Liver (tissue), 9 donors: ENCODE results near the gene SORL1. TPM values are rescaled to one million over a fixed set of nuclear protein-coding genes. Genes with fewer than 3 reads are reported as not detected.

Source experiments
- DNase-seq: peaks from one replicate; pipeline ENCODE4 v3.0.0-alpha.2; 2017; ENCODE audit warnings: low spot score
- H3K27ac ChIP-seq, 2 donors: one replicate each; pipeline ENCODE4 v1.7.0; 2013; ENCODE audit warnings: inconsistent platforms in 2 of 2, low read length in 2 of 2, control low read depth in 1 of 2, low read depth in 1 of 2, mild to moderate bottlenecking in 1 of 2
- H3K27me3 ChIP-seq, 4 donors: one replicate each; pipeline versions ENCODE4 v1.6.1 to v1.7.0; 2013; ENCODE audit warnings: low read length in 3 of 4, inconsistent platforms in 1 of 4, mild to moderate bottlenecking in 1 of 4, moderate library complexity in 1 of 4; ENCODE audit not compliant: control insufficient read depth in 4 of 4, insufficient read depth in 4 of 4
- H3K36me3 ChIP-seq, 4 donors: one replicate each; pipeline versions ENCODE4 v1.6.1 to v1.7.0; 2013; ENCODE audit warnings: low read length in 3 of 4, mild to moderate bottlenecking in 3 of 4, low read depth in 1 of 4, moderate library complexity in 1 of 4; ENCODE audit not compliant: control insufficient read depth in 4 of 4, insufficient read depth in 3 of 4
- H3K4me1 ChIP-seq, 4 donors: one replicate each; pipeline versions ENCODE4 v1.6.1 to v1.7.0; 2013; ENCODE audit warnings: low read length in 3 of 4, mild to moderate bottlenecking in 3 of 4, moderate library complexity in 1 of 4; ENCODE audit not compliant: control insufficient read depth in 4 of 4, insufficient read depth in 4 of 4
- H3K4me3 ChIP-seq, 3 donors: one replicate each; pipeline versions ENCODE4 v1.6.1 to v1.7.0; 2013; ENCODE audit warnings: low read length in 3 of 3, control low read depth in 1 of 3, low read depth in 1 of 3, mild to moderate bottlenecking in 1 of 3
- H3K9ac ChIP-seq, 2 donors: one replicate each; pipeline ENCODE4 v1.7.0; 2013; ENCODE audit warnings: low read length in 2 of 2, mild to moderate bottlenecking in 2 of 2, moderate library complexity in 2 of 2, control low read depth in 1 of 2, low read depth in 1 of 2
- H3K9me3 ChIP-seq, 4 donors: one replicate each; pipeline versions ENCODE4 v1.6.1 to v1.7.0; 2013; ENCODE audit warnings: low read length in 3 of 4; ENCODE audit not compliant: control insufficient read depth in 4 of 4
- ATF3 ChIP-seq: IDR thresholded peaks from 2 replicates; pipeline ENCODE4 v1.6.1; 2016; ENCODE audit warnings: antibody characterized with exemption
- CTCF ChIP-seq: fragments of 150-350 bp; IDR thresholded peaks from 2 replicates; pipeline ENCODE4 v1.5.1; 2017; ENCODE audit warnings: improper control_type of control experiment, low read depth, low read length; ENCODE audit not compliant: missing input control
- EGR1 ChIP-seq, 2 donors: IDR thresholded peaks; 2 replicates each; pipeline ENCODE4 v1.6.1; 2016 to 2018; ENCODE audit warnings: antibody characterized with exemption in 2 of 2, low read depth in 2 of 2
- FOXA1 ChIP-seq: IDR thresholded peaks from 2 replicates; pipeline ENCODE4 v1.6.1; 2016; ENCODE audit warnings: antibody characterized with exemption
- FOXA2 ChIP-seq: IDR thresholded peaks from 2 replicates; pipeline ENCODE4 v1.6.1; 2016; ENCODE audit warnings: antibody characterized with exemption
- GABPA ChIP-seq, 2 donors: IDR thresholded peaks in 1 of 2; conservative IDR thresholded peaks in 1 of 2; 2 replicates each; pipeline ENCODE4 v1.6.1; 2016; ENCODE audit warnings: antibody characterized with exemption in 2 of 2, mild to moderate bottlenecking in 1 of 2, moderate library complexity in 1 of 2
- HNF4A ChIP-seq, 2 donors: conservative IDR thresholded peaks; 2 replicates each; pipeline ENCODE4 v1.6.1; 2016; ENCODE audit warnings: antibody characterized with exemption in 2 of 2, mild to moderate bottlenecking in 2 of 2
- HNF4G ChIP-seq: IDR thresholded peaks from 2 replicates; pipeline ENCODE4 v1.6.1; 2016; ENCODE audit warnings: antibody characterized with exemption
- JUND ChIP-seq, 2 donors: IDR thresholded peaks; 2 replicates each; pipeline ENCODE4 v1.6.1; 2016; ENCODE audit warnings: antibody characterized with exemption in 2 of 2
- NR2F2 ChIP-seq: IDR thresholded peaks from 2 replicates; pipeline ENCODE4 v1.6.1; 2016; ENCODE audit warnings: antibody characterized with exemption
- RAD21 ChIP-seq, 2 donors: IDR thresholded peaks; 2 replicates each; pipeline ENCODE4 v1.6.1; 2016; ENCODE audit warnings: antibody characterized with exemption in 2 of 2, mild to moderate bottlenecking in 2 of 2
- RXRA ChIP-seq, 2 donors: IDR thresholded peaks; 2 replicates each; pipeline ENCODE4 v1.6.1; 2017 to 2018; ENCODE audit warnings: antibody characterized with exemption in 2 of 2, mild to moderate bottlenecking in 1 of 2
- SP1 ChIP-seq: IDR thresholded peaks from 2 replicates; pipeline ENCODE4 v1.6.1; 2018; ENCODE audit warnings: antibody characterized with exemption, mild to moderate bottlenecking
- TAF1 ChIP-seq: conservative IDR thresholded peaks from 2 replicates; pipeline ENCODE4 v1.6.1; 2016; ENCODE audit warnings: antibody characterized with exemption, mild to moderate bottlenecking
- YY1 ChIP-seq: IDR thresholded peaks from 2 replicates; pipeline ENCODE4 v1.6.1; 2016; ENCODE audit warnings: antibody characterized with exemption, mild to moderate bottlenecking
- ZBTB33 ChIP-seq: IDR thresholded peaks from 2 replicates; pipeline ENCODE4 v1.6.1; 2016; ENCODE audit warnings: antibody characterized with exemption
- WGBS: extraction: QIAGEN DNeasy Blood & Tissue Kit; methylation state at CpG from one replicate; pipeline ENCODE4 v1.1.7; 2013; 5-methylcytosine and 5-hydroxymethylcytosine counted together
- polyA plus RNA-seq, 2 donors: library from polyadenylated mRNA; stranded (reverse) in 1 of 2; unstranded in 1 of 2; fragments of 200-250 nt in 1 of 2; fragments of >200 nt in 1 of 2; fragmentation: Nextera tagmentation in 1 of 2; extraction: Ambion mirVana in 1 of 2; gene quantifications; one replicate each; pipeline versions ENCODE4 v1.2.1 to v1.2.3, GENCODE V29; 2013 to 2015
- total RNA-seq, 2 donors: library from RNA; depleted of rRNA; stranded (reverse); fragments of >200 nt; gene quantifications; one replicate each; pipeline ENCODE4 v1.2.3, GENCODE V29; 2014
- TF ChIP-seq, protein P1 (sequence below): IDR thresholded peaks from 2 replicates; pipeline ENCODE4 v1.6.1; 2016; ENCODE audit warnings: antibody characterized with exemption
- TF ChIP-seq, protein P2 (sequence below): IDR thresholded peaks from 2 replicates; pipeline ENCODE4 v1.6.1; 2016; ENCODE audit warnings: antibody characterized with exemption, mild to moderate bottlenecking
- donor health status: healthy.
- donor health status: healthy.
- donor health status: healthy.
- donor health status: healthy.
- donor health status: healthy.

The SORL1 gene
- total and polyA plus RNA-seq, 4 donors, result 14.6 to 124 (median 25.4) TPM

GRCh38 chr11:121553806-121554205 is 101.7 kb downstream of the SORL1 start:
- no peak overlapping the region for H3K4me3 ChIP-seq
- no peak overlapping the region for H3K9ac ChIP-seq
- peaks cover 0 to 34% (median 10%) of the 10 kb centered on the region in 4 donors for H3K4me1 ChIP-seq
- WGBS, result 29% methylated on average over 11 of the region's 11 CpGs
- H3K27me3 ChIP-seq, result no peaks in the 10 kb centered on the region
- no peaks in the 10 kb centered on the region for H3K9me3 ChIP-seq
- H3K27ac ChIP-seq, result peak overlapping the region; percentile 88 to 92
- peaks cover 4 to 40% (median 17%) of the 10 kb centered on the region in 4 donors for H3K36me3 ChIP-seq
- DNase-seq, result peak; percentile 68
- TF ChIP-seq CTCF (no peak), HNF4G (peak; percentile 97), FOXA1 (peak; percentile 60), ZBTB33 (peak; percentile 93), RXRA (IDR thresholded peaks at IDR 0.05) (peak; percentile 98 to 99), JUND (IDR thresholded peaks at IDR 0.05) (peak; percentile 97 to 99), EGR1 (IDR thresholded peaks at IDR 0.05; ENCODE audit: low read depth in 2 of 2) (peak in 1 of 2 donors; percentile 60), FOXA2 (peak; percentile 87), GABPA (IDR thresholded peaks at IDR 0.05 in 1 of 2, conservative IDR thresholded peaks at IDR 0.05 in 1 of 2) (peak in 1 of 2 donors; percentile 58), HNF4A (conservative IDR thresholded peaks at IDR 0.05) (peak; percentile 98 to 99), NR2F2 (peak; percentile 52), TAF1 (no peak), SP1 (peak; percentile 97), YY1 (peak; percentile 79), ATF3 (peak; percentile 95), RAD21 (IDR thresholded peaks at IDR 0.05) (peak; percentile 66 to 75)
- TF ChIP-seq, protein P1, sequence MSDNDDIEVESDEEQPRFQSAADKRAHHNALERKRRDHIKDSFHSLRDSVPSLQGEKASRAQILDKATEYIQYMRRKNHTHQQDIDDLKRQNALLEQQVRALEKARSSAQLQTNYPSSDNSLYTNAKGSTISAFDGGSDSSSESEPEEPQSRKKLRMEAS, result peak; percentile 96
- TF ChIP-seq, protein P2, sequence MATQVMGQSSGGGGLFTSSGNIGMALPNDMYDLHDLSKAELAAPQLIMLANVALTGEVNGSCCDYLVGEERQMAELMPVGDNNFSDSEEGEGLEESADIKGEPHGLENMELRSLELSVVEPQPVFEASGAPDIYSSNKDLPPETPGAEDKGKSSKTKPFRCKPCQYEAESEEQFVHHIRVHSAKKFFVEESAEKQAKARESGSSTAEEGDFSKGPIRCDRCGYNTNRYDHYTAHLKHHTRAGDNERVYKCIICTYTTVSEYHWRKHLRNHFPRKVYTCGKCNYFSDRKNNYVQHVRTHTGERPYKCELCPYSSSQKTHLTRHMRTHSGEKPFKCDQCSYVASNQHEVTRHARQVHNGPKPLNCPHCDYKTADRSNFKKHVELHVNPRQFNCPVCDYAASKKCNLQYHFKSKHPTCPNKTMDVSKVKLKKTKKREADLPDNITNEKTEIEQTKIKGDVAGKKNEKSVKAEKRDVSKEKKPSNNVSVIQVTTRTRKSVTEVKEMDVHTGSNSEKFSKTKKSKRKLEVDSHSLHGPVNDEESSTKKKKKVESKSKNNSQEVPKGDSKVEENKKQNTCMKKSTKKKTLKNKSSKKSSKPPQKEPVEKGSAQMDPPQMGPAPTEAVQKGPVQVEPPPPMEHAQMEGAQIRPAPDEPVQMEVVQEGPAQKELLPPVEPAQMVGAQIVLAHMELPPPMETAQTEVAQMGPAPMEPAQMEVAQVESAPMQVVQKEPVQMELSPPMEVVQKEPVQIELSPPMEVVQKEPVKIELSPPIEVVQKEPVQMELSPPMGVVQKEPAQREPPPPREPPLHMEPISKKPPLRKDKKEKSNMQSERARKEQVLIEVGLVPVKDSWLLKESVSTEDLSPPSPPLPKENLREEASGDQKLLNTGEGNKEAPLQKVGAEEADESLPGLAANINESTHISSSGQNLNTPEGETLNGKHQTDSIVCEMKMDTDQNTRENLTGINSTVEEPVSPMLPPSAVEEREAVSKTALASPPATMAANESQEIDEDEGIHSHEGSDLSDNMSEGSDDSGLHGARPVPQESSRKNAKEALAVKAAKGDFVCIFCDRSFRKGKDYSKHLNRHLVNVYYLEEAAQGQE, result peak; percentile 80
